Mesothelial cell of epicardium (in vitro differentiated cells): ENCODE data around the gene LIPT1. TPM values are rescaled to one million over a fixed set of nuclear protein-coding genes. Genes with fewer than 3 reads are reported as not detected.
A peak's percentile ranks its signal among the peaks of the same experiment; 100 is the strongest.

Experiments
- DNase-seq, 2 experiments: peaks; one replicate each; pipeline ENCODE4 v3.0.0; 2021; ENCODE audit warnings: low spot score in 2 of 2; ENCODE audit not compliant: unreplicated experiment in 2 of 2
- H3K27ac Mint-ChIP-seq: 2 replicates; pipeline ENCODE4 v1.8.0; 2021; ENCODE audit warnings: mixed read lengths
- H3K27me3 Mint-ChIP-seq: 2 replicates; pipeline ENCODE4 v1.8.0; 2021; ENCODE audit warnings: low read depth, mixed read lengths
- H3K36me3 Mint-ChIP-seq: 2 replicates; pipeline ENCODE4 v1.8.0; 2021; ENCODE audit warnings: mixed read lengths
- H3K4me1 Mint-ChIP-seq: 2 replicates; pipeline ENCODE4 v1.8.0; 2021; ENCODE audit warnings: mixed read lengths
- H3K4me3 Mint-ChIP-seq: 2 replicates; pipeline ENCODE4 v1.8.0; 2021; ENCODE audit warnings: mild to moderate bottlenecking, moderate library complexity, mixed read lengths
- H3K9me3 Mint-ChIP-seq: 2 replicates; pipeline ENCODE4 v1.8.0; 2021; ENCODE audit warnings: mixed read lengths
- total RNA-seq: library from RNA; stranded (reverse); gene quantifications from 3 replicates; pipeline ENCODE4 v1.2.1, GENCODE V29; 2021
- TF ChIP-seq, protein P1 (sequence below): fragments of 200-600 bp; sonication (generic); IDR thresholded peaks from one replicate; pipeline ENCODE4 v1.5.0; 2021; ENCODE audit warnings: antibody characterized with exemption; ENCODE audit not compliant: unreplicated experiment

The LIPT1 gene
- total RNA-seq, 1 donor from 2014 or later: 6.4 TPM

DNA sequence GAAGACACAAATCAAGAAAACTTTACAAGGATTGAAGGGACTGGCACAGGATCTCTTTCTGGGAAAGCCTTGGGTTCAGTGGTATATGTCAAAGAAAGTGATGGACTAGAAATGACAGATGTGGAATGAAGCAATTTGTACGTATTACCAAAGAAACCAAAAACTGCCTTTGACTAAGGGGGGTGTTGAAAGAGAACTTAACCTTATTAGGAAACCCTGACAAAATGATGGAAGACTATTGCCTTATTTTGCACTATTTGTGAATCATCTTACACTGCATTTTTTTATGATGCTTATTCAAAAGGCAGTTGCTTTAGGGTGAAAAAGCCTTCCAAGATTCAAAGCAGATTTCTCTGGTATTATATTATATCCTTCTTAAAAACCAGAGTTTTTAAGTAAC lies 4.1 kb upstream of the LIPT1 start:
- TF ChIP-seq, protein P1, sequence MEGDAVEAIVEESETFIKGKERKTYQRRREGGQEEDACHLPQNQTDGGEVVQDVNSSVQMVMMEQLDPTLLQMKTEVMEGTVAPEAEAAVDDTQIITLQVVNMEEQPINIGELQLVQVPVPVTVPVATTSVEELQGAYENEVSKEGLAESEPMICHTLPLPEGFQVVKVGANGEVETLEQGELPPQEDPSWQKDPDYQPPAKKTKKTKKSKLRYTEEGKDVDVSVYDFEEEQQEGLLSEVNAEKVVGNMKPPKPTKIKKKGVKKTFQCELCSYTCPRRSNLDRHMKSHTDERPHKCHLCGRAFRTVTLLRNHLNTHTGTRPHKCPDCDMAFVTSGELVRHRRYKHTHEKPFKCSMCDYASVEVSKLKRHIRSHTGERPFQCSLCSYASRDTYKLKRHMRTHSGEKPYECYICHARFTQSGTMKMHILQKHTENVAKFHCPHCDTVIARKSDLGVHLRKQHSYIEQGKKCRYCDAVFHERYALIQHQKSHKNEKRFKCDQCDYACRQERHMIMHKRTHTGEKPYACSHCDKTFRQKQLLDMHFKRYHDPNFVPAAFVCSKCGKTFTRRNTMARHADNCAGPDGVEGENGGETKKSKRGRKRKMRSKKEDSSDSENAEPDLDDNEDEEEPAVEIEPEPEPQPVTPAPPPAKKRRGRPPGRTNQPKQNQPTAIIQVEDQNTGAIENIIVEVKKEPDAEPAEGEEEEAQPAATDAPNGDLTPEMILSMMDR: no peak
- no peaks in the 10 kb centered on the region for H3K27me3 Mint-ChIP-seq
- H3K4me3 Mint-ChIP-seq: no peak overlapping the region
- DNase-seq: no peak
- H3K36me3 Mint-ChIP-seq: peaks cover 4% of the 10 kb centered on the region
- no peak overlapping the region for H3K27ac Mint-ChIP-seq
- H3K4me1 Mint-ChIP-seq: peaks cover 7% of the 10 kb centered on the region
- no peaks in the 10 kb centered on the region for H3K9me3 Mint-ChIP-seq

DNA sequence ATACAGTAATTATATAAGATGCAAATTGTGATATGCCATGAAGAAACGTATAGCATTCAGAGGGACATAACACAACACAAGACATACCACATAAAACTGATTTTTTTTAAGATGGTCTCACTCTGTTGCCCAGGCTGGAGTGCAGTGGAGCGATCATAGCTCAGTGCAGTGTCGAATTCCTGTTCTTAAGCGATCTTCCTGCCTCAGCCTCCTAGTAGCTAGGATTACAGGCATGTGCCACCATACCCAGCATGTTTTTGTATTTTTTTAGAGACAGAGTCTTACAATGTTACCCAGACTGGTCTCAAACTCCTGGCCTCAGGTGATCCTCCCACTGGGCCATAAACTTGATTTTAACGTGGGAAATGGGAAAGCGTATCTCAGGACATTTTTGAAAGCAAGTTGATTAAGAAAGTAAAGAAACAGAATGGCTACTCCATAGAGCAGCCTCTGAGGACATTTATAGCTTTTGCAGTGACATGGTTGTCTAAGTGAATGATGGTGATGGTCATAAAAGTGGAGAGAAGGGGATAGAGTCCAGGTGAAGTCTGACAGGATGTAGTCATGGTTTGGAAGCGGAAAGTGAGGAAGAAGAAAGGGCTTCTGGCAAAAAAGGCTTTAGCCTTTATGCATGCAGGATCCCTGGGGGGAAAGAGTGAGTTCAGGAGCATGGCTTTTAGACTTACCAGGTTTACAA lies 2.4 kb upstream of the LIPT1 start:
- Mint-ChIP-seq H3K9me3 (no peaks in the 10 kb centered on the region), H3K4me1 (peaks cover 13% of the 10 kb centered on the region), H3K27me3 (no peaks in the 10 kb centered on the region), H3K36me3 (peaks cover 6% of the 10 kb centered on the region), H3K27ac (no peak overlapping the region), H3K4me3 (no peak overlapping the region)
- TF ChIP-seq, protein P1: no peak
- no peak for DNase-seq

DNA sequence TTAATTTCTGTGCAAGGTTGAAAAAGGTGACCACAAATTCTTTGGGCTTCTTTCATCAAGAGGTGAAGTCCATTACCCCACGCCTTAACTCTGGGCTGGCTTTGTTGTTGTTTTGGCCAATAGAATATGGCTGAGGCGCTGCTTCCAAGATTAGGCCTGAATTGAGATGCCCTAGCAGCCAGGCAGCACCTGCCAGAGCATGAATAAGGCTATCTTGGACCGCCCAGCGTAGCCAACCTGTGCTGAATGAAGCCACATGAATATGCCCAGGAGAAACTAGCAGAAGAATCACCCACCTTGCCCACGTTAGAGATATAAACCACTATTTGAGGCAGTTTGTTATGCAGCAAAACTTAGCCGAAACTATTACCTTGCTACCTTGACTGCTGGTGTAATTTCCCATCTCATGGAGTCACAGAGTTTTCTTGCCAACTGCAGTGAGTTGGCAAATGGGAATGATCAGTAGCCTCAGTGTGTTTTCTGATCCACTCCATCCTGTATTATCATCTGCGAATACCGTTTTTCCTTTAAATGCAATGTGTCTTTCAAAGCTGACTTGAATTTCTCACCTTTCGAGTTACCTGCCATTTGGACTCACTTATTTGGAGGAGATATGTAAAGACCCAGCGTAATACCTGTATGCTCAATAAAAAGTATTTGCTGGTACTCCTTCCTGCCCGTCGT lies 704 bp upstream of the LIPT1 start:
- TF ChIP-seq, protein P1: no peak
- Mint-ChIP-seq H3K27me3 (no peaks in the 10 kb centered on the region), H3K27ac (peak overlapping the region; percentile 95), H3K9me3 (no peaks in the 10 kb centered on the region), H3K4me1 (peaks cover 13% of the 10 kb centered on the region), H3K36me3 (peaks cover 13% of the 10 kb centered on the region), H3K4me3 (peak overlapping the region; percentile 94)
- DNase-seq: no peak

DNA sequence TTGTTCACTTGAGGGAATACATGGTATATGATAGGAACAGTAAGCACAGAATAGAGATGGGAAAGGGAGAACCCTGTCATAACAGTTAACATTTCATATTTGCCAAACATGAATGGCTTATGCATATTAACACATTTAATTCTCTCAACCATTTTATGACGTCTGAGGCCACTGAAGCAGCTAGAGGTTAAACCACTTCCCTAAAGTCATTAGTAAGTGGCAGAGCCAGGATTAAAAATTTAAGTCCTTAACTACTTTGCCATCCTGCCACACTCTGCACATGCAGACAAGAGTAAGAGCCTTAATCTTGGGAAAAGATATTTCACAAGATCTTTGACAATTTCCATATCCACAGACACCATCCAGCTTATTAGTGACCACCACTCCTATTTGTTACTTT lies 2.1 kb downstream of the LIPT1 start:
- DNase-seq: no peak
- Mint-ChIP-seq H3K4me1 (peaks cover 13% of the 10 kb centered on the region), H3K27me3 (no peaks in the 10 kb centered on the region), H3K9me3 (no peaks in the 10 kb centered on the region), H3K27ac (peak overlapping the region; percentile 21), H3K4me3 (peak overlapping the region; percentile 9), H3K36me3 (peaks cover 18% of the 10 kb centered on the region)
- TF ChIP-seq, protein P1: no peak

DNA sequence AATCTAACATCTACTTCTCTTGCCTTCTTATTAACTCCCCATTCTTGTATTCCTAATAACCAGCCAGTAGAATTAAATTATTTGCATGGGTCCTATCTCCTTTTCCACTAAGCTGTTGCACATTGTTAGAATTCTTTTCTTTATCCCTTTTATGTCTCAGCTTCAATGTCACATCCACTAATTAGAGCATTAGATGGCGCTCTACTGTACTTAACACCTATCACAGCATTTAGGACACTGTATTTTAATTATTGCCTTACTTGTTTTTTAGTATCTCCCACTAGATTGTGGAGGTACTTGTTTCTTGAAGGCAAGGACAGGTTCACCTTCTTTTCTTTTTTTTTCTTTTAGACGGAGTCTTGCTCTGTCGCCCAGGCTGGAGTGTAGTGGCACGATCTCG lies 3.8 kb downstream of the LIPT1 start:
- Mint-ChIP-seq H3K4me1 (peaks cover 13% of the 10 kb centered on the region), H3K4me3 (no peak overlapping the region), H3K27me3 (no peaks in the 10 kb centered on the region), H3K9me3 (no peaks in the 10 kb centered on the region), H3K36me3 (peaks cover 18% of the 10 kb centered on the region), H3K27ac (no peak overlapping the region)
- no peak for DNase-seq
- TF ChIP-seq, protein P1: no peak
